ENCODE data around the gene ACTL10. TPM values are rescaled to one million over a fixed set of nuclear protein-coding genes. Genes with fewer than 3 reads are reported as not detected.

Gene ACTL10
- total RNA-seq, 4 donors from 2014 or later: 0.54 to 2.7 (median 2.1) TPM

GRCh38 chr20:33656010-33656782, 10.5 kb upstream of the ACTL10 start:
- no peaks in the 10 kb centered on the region for H3K9me3 ChIP-seq
- peaks cover 0 to 49% of the 10 kb centered on the region in 2 donors for H3K36me3 ChIP-seq
- no peak overlapping the region for H3K27ac ChIP-seq
- 84% methylated on average over 2 of the region's 10 CpGs; no CpG with 5 or more reads in 1 of the 2 donors for WGBS, 2 donors (ENCODE audit: low coverage in 1 of 2)
- TF ChIP-seq POLR2A (IDR thresholded peaks at IDR 0.05): no peak
- no peak for TF ChIP-seq POLR2AphosphoS5 (IDR thresholded peaks at IDR 0.05)
- no peak for TF ChIP-seq EP300 (IDR thresholded peaks at IDR 0.05)
- TF ChIP-seq CTCF (IDR thresholded peaks at IDR 0.05): no peak
- H3K4me3 ChIP-seq: no peak overlapping the region
- no peaks in the 10 kb centered on the region for H3K27me3 ChIP-seq
- no peak for ATAC-seq
- peaks cover 0 to 14% (median 9%) of the 10 kb centered on the region in 3 donors for H3K4me1 ChIP-seq

GRCh38 chr20:33656783-33657703, 9.7 kb upstream of the ACTL10 start:
- no peaks in the 10 kb centered on the region for H3K27me3 ChIP-seq
- H3K9me3 ChIP-seq: no peaks in the 10 kb centered on the region
- H3K27ac ChIP-seq: no peak overlapping the region
- 83% methylated on average over 3 of the region's 17 CpGs; no CpG with 5 or more reads in 1 of the 2 donors for WGBS, 2 donors (ENCODE audit: low coverage in 1 of 2)
- H3K4me3 ChIP-seq: no peak overlapping the region
- ATAC-seq: no peak
- H3K36me3 ChIP-seq: peaks cover 0 to 49% of the 10 kb centered on the region in 2 donors
- peaks cover 0 to 15% (median 9%) of the 10 kb centered on the region in 3 donors for H3K4me1 ChIP-seq
- TF ChIP-seq CTCF (IDR thresholded peaks at IDR 0.05) (no peak), POLR2A (IDR thresholded peaks at IDR 0.05) (no peak), POLR2AphosphoS5 (IDR thresholded peaks at IDR 0.05) (no peak), EP300 (IDR thresholded peaks at IDR 0.05) (no peak)

- peaks cover 0 to 19% (median 9%) of the 10 kb centered on the region in 3 donors for H3K4me1 ChIP-seq
- H3K4me3 ChIP-seq: no peak overlapping the region
- no peak for ATAC-seq
- H3K36me3 ChIP-seq: peaks cover 0 to 49% of the 10 kb centered on the region in 2 donors
- TF ChIP-seq POLR2A (IDR thresholded peaks at IDR 0.05) (no peak), EP300 (IDR thresholded peaks at IDR 0.05) (no peak), POLR2AphosphoS5 (IDR thresholded peaks at IDR 0.05) (no peak), CTCF (IDR thresholded peaks at IDR 0.05) (no peak)
- no peaks in the 10 kb centered on the region for H3K27me3 ChIP-seq
- H3K9me3 ChIP-seq: no peaks in the 10 kb centered on the region
- 88% methylated on average over 1 of the region's 12 CpGs; no CpG with 5 or more reads in 1 of the 2 donors for WGBS, 2 donors (ENCODE audit: low coverage in 1 of 2)
- no peak overlapping the region for H3K27ac ChIP-seq
Observed at GRCh38 chr20:33657704-33658095, 9.0 kb upstream of the ACTL10 start.

- no peak for TF ChIP-seq CTCF (IDR thresholded peaks at IDR 0.05)
- TF ChIP-seq EP300 (IDR thresholded peaks at IDR 0.05): no peak
- TF ChIP-seq POLR2A (IDR thresholded peaks at IDR 0.05): no peak
- no peak for TF ChIP-seq POLR2AphosphoS5 (IDR thresholded peaks at IDR 0.05)
- H3K36me3 ChIP-seq: peaks cover 0 to 49% of the 10 kb centered on the region in 2 donors
- H3K27ac ChIP-seq: no peak overlapping the region
- ATAC-seq: no peak
- no peaks in the 10 kb centered on the region for H3K27me3 ChIP-seq
- H3K9me3 ChIP-seq: no peaks in the 10 kb centered on the region
- H3K4me1 ChIP-seq: peaks cover 0 to 17% (median 4%) of the 10 kb centered on the region in 3 donors
- no peak overlapping the region for H3K4me3 ChIP-seq
- 93% methylated on average over 3 of the region's 8 CpGs; no CpG with 5 or more reads in 1 of the 2 donors for WGBS, 2 donors (ENCODE audit: low coverage in 1 of 2)
Observed at GRCh38 chr20:33658510-33658909, 8.2 kb upstream of the ACTL10 start.
